Measurements from ENCODE around the gene GRK5. TPM values are rescaled to one million over a fixed set of nuclear protein-coding genes. Genes with fewer than 3 reads are reported as not detected.
A peak's percentile ranks its signal among the peaks of the same experiment; 100 is the strongest.

Gene GRK5
- total RNA-seq, 1 experiment from 2014 or later = 4.6 TPM

DNA sequence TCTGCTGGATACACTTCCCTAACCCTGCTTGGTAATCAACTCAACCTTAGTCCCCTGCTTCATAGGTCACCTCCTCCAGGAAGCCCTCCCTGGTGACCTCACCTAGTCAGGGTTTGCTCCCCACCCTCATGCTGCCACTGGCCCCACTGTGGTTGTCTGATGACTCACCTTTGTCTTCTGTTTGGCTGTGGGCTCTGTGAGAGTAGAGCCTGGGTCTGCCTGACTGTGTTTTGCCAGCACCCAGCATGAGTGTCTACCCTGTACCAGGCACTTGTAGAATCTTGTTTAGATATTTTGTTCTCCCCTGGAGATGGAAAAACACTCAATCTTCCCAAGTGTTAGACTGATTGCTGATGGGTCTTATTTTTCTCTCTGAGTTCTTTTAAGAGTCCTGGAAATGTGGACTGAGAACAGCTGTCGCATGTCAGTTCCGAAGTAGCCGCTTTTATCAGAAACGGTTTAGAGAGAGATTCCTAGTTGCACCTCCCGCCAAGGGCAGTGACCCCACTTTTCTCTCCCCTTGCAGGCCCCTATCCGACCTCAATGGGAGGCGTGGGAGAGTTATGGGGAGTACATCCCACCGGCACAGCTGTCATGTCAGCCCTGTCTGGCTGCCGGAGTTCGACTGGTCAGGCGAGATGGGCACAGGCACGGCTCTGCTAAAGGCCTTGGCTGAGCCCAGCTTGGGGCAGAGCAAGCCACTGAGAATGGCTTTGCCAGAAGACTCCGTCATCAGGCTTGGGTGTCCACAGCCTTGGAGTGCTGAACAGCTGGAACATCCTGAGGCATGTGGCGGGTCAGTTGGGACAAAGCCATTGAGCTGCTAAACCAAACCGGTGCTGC is 134.3 kb downstream of the GRK5 start:
- peak; percentile 37 for DNase-seq (ENCODE audit: low spot score)

GRCh38 chr10:119342335-119342734 is 135.0 kb downstream of the GRK5 start:
- no peak for DNase-seq (ENCODE audit: low spot score)

- DNase-seq (ENCODE audit: low spot score) = no peak
Observed at GRCh38 chr10:119343011-119343601, 135.7 kb downstream of the GRK5 start.

GRCh38 chr10:119344381-119344780 is 137.0 kb downstream of the GRK5 start:
- no peak for DNase-seq (ENCODE audit: low spot score)

DNA sequence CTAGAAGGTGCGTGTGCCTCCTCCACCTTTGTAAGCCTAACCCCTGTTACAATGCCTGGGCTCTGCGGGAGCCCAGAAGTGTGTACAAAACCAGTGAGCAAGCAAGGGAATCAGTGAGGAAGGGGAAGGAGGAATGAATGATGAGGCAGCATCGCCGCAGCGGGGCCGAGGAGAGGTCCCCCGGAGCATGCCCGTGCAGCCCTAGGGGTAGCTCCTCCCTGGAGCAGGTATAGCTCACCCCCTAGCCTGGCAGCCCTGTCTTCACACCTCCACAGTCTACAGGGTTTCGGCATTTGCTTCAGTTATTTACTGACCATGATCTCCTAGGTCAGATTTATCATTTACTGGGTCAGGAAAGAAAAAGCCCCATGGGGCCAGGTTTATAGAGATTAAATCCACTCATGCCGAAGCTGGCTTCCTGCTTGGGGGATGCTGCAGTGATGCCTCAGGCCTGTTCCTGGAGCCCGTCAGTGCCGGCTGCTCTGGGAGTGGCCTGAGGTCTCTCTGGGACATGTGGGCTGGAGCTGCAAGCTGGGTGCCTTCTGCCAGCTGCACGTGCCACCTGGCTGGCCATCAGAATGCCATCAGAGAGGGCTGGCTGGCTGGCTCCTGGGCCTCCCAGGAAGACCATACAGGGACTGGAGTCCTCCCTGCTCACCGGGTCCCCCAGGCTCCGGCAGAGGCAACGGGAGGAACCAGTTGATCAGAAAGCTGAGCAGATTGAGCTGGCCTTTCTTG is 138.9 kb downstream of the GRK5 start:
- no peak for DNase-seq (ENCODE audit: low spot score)

- DNase-seq (ENCODE audit: low spot score) = no peak
Observed at GRCh38 chr10:119347181-119347974, 140.0 kb downstream of the GRK5 start.

DNA sequence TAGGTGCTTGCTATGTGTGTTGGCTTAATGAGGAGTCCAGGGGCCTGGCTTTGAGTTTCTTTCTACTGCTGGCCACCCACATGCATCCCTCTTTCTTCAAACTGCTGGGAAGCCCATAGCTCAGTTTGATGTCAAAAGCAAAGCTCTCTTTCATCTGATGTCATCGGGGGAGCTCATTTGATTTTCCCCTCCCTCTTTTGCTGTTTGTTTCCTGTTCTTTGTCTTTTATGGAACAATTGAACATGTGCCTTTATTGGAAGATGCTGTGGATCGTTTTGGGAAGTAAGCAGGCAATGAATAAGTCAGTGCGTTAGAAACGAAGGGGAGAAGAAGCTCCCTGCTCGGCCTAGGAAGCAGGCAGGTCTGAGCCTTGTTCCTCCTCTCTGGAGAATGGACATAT is 140.7 kb downstream of the GRK5 start:
- DNase-seq (ENCODE audit: low spot score) = no peak

- no peak for DNase-seq (ENCODE audit: low spot score)
Observed at GRCh38 chr10:119348516-119349240, 141.3 kb downstream of the GRK5 start.

GRCh38 chr10:119349341-119349740 is 142.0 kb downstream of the GRK5 start:
- DNase-seq (ENCODE audit: low spot score) = no peak

DNA sequence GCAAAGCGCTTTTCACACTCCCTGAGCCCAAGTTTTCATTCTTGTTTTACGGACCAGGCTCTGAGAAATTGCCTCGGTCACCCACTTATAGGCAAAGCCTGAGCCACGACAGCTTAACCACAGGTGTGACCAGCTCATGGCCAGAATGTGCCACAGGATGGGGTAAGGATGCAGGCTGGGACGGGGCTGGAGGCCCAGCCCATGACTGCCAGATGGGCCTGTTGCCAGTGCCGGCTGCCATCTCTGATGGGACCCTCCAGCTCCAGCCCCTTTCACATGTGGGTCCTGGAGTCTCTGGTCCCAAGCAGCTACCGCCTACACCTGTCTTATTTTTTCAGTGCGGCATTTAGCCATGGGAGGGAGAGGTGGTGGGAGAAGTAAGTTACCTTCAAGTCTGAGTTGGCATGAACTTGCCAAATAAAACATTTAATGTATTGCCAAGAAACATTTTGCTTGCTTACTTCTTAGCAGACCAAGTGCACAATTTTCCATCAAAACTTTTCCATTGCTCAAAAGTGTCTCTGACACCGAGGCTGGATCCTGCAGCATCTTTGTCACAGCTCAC is 142.6 kb downstream of the GRK5 start:
- no peak for DNase-seq (ENCODE audit: low spot score)

DNA sequence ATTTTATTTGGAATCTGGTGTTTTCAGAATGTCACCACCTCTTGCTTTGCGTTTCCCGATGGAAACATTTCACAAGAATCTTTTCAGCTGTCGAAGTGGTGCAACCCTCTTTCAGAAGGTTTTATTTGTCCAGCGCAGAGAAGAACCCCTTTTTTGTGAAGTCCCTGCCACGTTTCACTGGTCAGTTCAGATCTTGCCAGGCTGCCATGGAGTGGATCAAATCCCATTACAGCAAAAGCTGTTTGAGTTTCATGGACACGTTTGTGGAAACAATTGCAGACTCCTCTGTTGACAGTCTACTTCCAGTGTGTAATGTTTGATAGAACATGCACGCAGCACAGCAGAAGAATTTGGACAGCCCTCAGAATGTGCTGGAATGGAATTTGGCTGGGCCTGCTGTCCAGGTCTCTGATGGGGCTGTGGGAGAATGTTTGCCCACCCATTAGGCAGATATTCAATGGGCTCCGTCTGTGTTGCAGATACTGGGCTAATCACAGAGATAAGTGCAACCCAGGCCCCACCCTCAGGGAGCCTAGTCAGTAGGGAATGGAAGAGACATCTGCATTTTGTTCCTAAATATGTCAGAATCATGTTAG is 143.2 kb downstream of the GRK5 start:
- no peak for DNase-seq (ENCODE audit: low spot score)

DNA sequence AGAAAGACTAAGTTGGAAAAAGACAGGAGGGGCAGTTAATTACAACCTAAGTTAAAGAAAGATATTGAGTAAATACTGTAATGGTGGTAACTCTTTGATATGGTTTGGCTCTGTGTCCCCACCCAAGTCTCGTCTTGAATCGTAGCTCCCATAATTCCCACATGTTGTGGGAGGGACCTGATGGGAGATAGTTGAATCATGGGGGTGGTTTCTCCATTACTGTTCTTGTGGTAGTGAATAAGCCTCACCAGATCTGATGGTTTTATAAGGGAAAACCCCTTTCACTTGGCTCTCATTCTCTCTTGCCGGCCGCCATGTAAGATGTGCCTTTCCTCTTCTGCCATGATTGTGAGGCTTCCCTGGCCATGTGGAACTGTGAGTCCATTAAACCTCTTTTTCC is 143.8 kb downstream of the GRK5 start:
- DNase-seq (ENCODE audit: low spot score) = no peak

DNA sequence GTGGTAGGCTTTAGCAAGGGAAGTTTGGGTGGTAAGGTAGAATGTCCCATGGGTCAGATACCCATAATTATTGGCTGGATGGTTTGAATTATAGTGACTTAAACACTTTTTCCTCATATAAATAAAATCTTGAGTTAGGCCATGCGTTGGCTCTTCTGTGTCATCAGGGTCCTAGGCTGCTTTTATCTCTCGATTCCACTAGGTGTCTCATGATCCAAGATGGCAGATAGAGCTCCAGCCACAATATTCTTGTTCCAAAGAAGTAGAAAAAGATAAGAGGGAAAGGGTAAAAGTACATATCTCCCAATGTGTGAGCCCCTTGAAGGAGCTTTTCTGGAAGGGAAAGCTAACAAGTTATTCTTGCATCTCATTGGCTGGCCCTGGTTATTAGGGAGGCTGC is 144.7 kb downstream of the GRK5 start:
- DNase-seq (ENCODE audit: low spot score) = no peak

DNA sequence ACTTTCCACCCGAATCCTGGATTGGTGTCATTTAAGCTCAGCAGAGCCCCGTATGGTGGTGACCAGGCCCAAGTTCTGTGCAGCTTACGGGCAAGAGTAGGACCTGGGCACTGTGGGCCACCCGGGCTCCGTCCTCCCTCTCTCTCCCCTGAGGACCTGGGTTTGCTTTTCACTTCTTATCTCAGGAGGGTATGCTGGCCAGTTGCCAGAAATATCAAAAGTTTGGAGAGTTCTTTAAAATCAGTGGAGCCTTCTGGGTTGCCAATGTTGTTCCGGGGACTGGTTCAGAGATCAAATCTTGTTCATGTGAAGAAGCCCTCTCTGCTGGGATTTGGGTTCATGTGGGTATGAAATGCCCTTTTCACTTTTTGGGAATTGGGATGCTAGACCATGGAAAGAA is 145.4 kb downstream of the GRK5 start:
- no peak for DNase-seq (ENCODE audit: low spot score)

DNA sequence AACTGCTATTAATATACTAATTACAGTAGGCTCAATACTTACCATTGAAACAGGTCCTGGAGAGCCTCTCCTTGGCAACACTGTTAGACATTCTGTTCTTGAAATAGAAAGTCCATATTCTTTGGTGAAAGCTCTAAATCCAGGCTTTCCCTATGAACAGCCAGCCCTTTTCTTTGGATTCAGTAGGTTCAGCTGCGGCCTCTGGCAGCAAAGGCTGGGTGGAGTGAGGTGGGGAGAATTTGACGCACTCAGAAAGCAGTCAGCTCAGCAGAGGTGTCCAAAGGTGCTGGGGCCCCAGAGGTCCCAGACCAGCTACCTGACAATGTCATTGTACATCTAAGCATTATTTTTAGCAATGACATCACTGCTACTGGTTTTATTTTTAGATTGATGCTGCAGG is 146.1 kb downstream of the GRK5 start:
- no peak for DNase-seq (ENCODE audit: low spot score)

GRCh38 chr10:119355930-119356329 is 148.6 kb downstream of the GRK5 start:
- peak; percentile 32 for DNase-seq (ENCODE audit: low spot score)

GRCh38 chr10:119357412-119358151 is 150.2 kb downstream of the GRK5 start:
- DNase-seq (ENCODE audit: low spot score) = no peak

DNA sequence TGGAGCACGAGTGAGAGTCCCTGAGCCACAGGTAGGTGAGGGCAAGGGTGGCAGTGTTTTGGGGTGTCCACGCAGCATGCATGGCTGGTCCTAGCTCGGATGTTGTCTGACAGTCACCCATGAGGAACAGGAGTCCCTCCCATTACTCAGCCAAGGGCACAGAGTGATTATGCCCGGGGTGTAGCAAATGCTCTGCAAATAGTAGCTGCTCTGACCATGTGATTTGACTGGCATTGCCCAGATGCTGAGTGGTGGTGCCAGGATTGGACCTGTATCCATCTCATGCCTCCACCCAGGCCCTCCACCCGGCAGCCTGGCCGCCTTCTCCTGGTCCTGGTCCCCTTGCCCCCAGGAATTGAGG is 150.8 kb downstream of the GRK5 start:
- DNase-seq (ENCODE audit: low spot score) = no peak

GRCh38 chr10:119358567-119358966 is 151.2 kb downstream of the GRK5 start:
- DNase-seq (ENCODE audit: low spot score) = no peak

DNA sequence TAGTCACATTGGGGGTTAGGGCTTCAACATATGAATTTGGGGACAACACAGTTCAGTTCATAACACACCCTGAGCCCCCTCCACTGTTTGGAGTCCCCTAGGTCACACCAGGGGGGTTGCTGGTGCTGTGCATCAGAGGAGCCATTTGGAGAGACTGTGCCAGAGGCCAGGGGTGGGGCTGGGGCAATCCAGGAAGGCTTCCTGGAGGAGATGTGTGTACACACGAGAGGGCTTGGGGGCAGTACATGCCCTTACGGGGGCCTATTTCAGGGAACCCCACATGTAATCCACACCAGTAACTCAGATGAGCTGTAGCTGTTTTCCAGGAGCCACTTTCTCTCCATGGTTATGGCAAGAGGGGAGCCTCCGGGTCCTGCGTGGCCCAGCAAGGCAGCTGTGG is 151.7 kb downstream of the GRK5 start:
- no peak for DNase-seq (ENCODE audit: low spot score)

Measured in HT-29 (cell line).